NT2/D1 (cell line): ENCODE measurements around the gene EPB41.

Experiments used
- YY1 ChIP-seq: IDR thresholded peaks from 2 replicates; pipeline ENCODE4 v1.6.1; 2011; ENCODE audit not compliant: insufficient read length, insufficient read depth
- ZNF274 ChIP-seq: IDR thresholded peaks from 2 replicates; pipeline ENCODE4 v1.6.1; 2011; ENCODE audit warnings: mild to moderate bottlenecking, low read depth, low read length

GRCh38 chr1:28885472-28885877 is 28.9 kb upstream of the EPB41 start:
- TF ChIP-seq YY1 (no peak), ZNF274 (no peak)
